NCI-H146 treated with DMSO at 0.1 percent for 48 hours (cell line): ENCODE results near the gene ARHGEF3.
"Not testable (repeated sequence)": the region's sequence is repeated elsewhere in the genome, so short reads cannot be mapped to it uniquely, and the experiment has no call there.

Experiments used
- DNase-seq: peaks from one replicate; lab custom pipeline; 2025; ENCODE audit not compliant: unreplicated experiment; lab: John Stamatoyannopoulos, UW

Gene ARHGEF3

DNA sequence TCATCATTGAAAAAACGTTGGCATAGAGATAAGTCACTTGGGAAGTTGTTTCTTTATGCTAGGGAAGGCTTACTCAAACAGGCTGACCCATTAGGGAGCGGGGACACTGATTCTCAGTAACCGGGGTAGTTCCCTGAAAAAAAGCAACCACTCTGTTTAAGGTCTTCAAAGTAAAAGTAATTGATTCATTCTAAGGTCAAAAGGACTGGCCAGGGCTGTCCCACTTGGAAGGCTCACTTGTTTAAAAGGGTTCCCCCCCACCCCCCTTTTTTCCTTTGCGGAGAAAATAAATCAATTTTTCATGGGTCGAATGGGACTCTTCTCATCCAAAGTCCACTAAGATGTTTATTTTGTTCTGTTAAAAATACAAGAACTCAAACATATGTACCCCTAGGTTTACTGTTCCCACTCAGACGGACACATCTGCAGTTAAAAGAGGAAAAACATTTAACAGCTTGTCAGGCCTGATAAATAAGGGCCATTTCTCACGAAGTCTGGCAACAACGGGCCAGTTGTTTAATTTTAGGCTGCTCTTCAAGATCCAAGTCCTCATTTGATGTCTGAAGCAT, 53.0 kb downstream of the ARHGEF3 start:
- DNase-seq = no peak

- DNase-seq = no peak
Measured at GRCh38 chr3:56747150-56747549, 54.6 kb downstream of the ARHGEF3 start.

- no peak for DNase-seq
Measured at GRCh38 chr3:56744016-56744415, 57.7 kb downstream of the ARHGEF3 start.

GRCh38 chr3:56742887-56743286, 58.9 kb downstream of the ARHGEF3 start:
- DNase-seq = no peak

- DNase-seq = no peak
Measured at GRCh38 chr3:56739036-56739435, 62.7 kb downstream of the ARHGEF3 start.

GRCh38 chr3:56737006-56737405, 64.7 kb downstream of the ARHGEF3 start:
- no peak for DNase-seq

DNA sequence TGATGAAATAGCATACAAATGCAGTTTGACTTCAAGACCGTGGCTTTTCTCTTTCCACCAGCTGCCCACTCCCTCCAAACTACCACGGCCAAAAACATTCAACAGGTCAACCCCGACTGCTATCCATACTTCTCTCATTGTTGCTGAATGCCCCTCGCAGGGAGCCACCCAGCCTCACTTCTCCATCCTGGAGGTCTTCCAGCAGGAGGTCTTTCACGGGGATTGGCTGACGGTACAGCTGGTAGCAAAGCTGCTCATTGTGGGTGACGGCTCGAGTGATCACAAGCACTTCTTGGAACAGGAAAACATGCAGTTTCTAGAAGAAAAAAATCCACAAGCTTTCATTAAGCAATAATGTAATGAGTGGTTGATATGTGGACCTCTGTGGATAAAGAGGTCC, 69.6 kb downstream of the ARHGEF3 start:
- no peak for DNase-seq

DNA sequence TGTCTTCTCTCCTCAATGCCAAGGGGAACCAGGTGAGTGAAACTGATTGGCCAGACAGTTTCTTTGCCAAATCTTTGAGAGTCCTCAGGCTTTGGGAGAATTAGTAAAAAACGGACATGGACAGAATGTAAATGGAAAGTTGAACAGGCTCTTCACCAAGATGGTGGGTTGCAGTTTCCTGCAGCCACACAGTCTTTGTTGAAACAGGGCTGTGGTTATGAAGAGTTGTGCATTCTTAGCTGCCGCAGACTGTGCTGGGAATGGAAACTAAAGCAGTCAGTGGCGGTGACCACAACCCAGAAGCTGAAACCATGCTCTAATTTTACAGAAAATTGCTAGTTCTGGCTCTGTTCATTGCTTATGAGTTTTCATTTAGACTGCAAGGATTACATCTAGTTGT, 76.6 kb downstream of the ARHGEF3 start:
- no peak for DNase-seq

DNA sequence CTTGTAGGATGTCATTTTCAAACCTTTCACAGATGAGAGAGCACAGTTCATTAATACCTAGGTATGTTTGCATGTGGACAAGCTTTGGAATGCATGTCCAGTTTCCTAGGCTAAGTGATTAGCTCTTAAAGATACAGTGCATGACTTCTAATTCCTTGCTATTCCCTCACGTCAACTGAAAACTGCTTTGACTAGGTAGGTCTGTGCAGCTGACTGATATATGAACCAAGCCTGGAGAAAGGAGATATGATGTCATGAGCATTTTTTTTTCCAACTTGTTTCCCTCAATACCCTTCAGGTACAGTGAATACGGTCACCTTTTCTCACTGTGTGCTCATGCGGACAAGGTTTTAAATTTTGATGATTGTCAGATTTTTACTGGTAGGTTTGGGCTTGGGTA, 77.1 kb downstream of the ARHGEF3 start:
- no peak for DNase-seq

- no peak for DNase-seq
Measured at GRCh38 chr3:56720849-56721248, 80.9 kb downstream of the ARHGEF3 start.

DNA sequence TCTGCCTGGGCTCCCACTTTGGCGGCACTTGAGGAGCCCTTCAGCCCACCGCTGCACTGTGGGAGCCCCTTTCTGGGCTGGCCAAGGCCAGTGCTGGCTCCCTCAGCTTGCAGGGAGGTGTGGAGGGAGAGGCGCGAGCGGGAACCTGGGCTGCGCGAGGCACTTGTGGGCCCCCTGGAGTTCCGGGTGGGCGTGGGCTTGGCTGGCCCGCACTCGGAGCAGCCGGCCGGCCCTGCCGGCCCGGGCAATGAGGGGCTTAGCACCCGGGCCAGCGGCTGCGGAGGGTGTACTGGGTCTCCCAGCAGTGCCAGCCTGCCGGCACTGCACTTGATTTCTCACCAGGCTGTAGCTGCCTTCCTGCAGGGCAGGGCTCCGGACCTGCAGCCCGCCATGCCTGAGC, 82.9 kb downstream of the ARHGEF3 start:
- DNase-seq = not testable (repeated sequence)

DNA sequence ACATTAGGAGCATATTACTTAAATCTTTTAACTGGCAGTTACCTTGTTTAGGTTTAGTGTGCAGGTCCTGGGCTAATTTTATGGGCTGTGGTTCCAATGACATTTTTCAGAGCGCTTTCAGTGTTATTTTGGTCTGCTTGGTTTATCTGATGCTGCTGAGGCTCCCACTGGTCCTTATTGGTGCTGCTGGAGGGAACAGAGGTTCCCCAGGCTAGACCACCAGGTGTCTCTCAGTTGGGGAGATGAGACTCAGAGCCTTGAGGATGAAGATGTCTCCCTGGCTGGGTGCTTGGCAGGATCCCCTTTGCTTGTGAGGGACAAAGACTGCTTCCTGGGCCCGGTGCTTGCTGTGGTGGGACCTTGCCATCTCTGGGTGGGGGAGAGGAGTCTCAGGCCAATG, 90.4 kb downstream of the ARHGEF3 start:
- no peak for DNase-seq

GRCh38 chr3:56707412-56707811, 94.3 kb downstream of the ARHGEF3 start:
- not testable (repeated sequence) for DNase-seq

DNA sequence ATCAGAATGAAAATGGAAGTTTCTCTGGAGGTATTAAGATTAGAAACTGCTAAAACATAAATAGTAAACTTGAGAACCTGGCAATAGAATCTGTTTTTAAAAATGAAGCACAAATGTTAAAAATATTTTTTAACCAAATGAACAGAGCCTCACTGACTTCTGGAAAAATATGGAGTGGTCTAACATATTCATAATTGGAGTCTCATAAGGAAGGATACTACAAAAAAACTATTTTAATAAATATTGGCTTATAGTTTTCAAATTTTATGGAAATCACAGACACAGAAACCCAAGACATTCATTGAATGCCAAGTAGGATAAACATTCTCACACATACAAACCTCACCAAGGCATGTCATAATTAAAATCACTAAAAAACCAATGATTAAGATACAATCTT, 95.1 kb downstream of the ARHGEF3 start:
- DNase-seq = no peak

DNA sequence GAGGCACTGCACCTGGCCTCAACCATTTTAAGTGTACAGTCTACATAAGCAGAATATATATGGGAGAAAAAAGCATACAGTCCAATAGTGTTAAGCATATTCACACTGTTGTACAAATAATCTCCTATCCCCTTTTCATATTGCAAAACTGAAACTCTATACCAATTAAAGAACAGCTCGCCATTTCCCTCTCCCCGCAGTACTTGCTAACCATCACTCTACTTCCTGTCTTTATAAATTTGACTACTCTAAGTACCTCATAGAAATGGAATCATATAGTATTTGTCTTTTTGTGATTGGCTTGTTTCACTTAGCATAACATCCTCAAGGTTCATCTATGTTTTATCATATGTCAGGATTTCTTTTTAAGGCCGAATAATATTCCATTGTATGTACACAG, 97.0 kb downstream of the ARHGEF3 start:
- no peak for DNase-seq

DNA sequence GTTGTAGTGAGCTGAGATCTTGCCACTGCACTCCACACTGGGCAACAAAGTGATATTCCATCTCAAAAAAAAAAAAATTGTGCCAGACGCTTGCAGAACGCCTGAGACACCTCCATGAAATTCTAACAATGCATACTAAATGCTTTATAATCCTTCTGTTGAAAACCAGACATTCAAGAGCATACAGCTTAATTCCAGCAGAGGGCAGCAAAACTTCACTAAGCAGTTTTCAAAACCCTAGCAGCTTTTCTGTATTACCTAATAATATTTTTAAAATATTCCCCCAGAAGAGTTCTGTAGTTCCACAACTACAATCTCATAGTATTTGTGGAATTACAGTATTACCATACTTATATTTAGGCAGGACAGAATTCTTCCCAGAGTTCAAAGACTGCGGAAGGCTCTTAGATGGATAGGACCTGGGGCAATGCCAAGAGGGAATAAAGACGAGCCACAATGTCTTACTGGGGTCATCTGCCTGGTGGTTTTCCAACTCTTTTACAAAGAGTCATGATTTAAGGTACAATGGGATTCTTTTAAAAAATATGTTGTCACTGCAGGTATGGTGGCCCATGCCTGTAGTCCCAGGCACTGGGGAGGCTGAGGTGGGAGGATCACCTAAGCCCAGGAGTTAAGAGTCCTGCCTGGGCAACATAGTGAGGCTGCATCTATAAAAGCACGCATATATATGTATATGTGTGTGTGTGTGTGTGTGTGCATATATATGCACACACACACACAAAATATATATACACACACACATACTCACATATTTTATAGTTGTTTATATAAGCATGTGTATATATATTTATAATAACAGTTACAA, 99.0 kb downstream of the ARHGEF3 start:
- peak; percentile 7 for DNase-seq

DNA sequence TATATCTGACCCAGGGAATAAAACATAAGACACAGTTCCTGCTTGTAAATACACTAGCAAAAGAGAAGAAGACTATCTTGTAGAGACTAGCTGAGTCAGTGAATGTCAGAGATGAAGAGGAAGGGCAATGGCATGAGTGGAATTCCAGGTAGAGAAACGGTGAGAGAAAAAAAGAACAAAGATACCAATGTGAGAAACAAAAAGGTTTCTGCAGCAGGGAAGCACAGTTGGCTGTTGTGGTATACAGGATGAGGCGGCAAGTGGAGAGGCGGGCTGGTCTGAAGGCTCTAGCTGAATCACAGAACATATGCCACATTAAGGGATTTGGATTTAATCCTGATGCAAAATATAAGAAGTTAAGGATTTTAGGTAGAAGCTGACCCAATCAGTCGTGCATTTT, 101.6 kb downstream of the ARHGEF3 start:
- no peak for DNase-seq

DNA sequence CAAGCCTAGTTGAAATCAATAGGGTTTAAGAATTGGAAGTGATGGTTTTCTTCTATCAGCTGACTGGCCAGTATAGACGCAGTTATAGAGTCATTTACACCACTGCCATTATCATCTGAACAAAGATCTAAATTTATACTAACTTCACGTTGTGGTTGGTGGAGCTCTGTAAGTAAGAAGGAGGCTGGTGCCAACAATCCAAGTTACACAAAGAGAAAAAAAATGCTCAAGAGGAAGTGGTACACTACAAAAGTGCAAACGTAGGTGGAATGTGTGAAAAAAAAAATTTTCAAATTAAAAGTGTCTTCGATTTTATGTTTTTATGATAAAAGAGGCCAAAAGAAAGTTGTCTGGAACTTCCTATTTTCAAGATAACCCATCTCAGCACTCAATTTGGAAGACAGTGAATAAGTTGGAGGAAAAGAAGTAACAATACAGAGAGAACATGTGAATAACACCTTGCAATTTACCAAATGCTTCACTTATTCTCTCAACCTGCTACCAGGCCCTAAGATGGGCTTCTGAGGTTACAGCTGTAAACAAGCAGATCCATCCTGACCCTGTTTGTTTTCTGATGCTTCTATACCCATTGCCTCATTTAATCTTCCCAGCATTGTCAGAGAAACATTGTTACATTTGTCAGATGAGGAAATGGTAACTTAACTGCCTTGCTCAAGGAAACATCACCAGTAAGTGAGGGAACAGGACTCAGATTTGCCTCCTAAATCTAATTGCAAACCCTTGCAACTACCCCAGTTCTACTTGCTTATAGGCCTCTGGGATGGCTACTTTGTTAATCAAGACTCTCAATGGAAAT, 106.7 kb downstream of the ARHGEF3 start:
- no peak for DNase-seq

GRCh38 chr3:56693750-56694149, 108.0 kb downstream of the ARHGEF3 start:
- DNase-seq = no peak

DNA sequence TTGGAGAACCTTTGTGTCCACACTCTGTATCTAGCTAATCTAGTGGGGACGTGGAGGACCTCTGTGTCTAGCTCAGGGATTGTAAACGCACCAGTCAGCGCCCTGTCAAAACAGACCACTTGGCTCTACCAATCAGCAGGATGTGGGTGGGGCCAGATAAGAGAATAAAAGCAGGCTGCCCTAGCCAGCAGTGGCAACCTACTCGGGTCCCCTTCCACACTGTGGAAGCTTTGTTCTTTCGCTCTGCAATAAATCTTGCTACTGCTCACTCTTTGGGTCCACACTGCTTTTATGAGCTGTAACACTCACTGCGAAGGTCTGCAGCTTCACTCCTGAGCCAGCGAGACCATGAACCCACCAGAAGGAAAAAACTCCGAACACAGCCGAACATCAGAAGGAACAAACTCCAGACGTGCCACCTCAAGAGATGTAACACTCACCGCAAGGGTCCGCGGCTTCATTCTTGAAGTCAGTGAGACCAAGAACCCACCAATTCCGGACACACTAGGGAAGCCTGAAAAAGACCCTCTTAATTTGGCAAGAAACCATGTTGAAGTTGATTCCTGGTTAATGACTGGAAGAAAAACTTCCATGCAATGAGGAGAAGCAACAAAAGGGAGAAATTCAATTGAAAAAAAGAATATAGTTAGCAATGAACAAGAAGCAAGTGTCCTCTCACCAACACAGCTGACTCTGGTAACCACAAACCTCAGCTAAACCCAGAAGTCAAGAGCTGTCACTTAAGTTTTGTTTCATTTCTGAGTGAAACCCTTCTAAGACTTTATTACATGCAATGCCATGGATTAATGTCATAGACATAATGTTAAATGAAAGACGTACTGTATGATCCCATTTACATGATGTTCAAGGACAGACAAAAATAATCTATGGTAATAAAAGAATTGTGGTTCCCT, 109.0 kb downstream of the ARHGEF3 start:
- not testable (repeated sequence) for DNase-seq

GRCh38 chr3:56692001-56692365, 109.8 kb downstream of the ARHGEF3 start:
- not testable (repeated sequence) for DNase-seq
